NCI-H524 (cell line): Measurements from ENCODE around the gene FUT3.
"Not testable (repeated sequence)": the region's sequence is repeated elsewhere in the genome, so short reads cannot be mapped to it uniquely, and the experiment has no call there.

ENCODE experiments used
- DNase-seq, 2 experiments: peaks; one replicate each; lab custom pipeline; 2025; lab: John Stamatoyannopoulos, UW

The FUT3 gene

GRCh38 chr19:5881543-5882299 is 30.5 kb upstream of the FUT3 start:
- DNase-seq = peak; percentile 43 to 62

GRCh38 chr19:5880604-5881078 is 29.4 kb upstream of the FUT3 start:
- DNase-seq = peak in 1 of 2 experiments; percentile 41

GRCh38 chr19:5880196-5880595 is 28.9 kb upstream of the FUT3 start:
- DNase-seq = no peak

- no peak for DNase-seq
Measured at GRCh38 chr19:5877882-5878281, 26.6 kb upstream of the FUT3 start.

GRCh38 chr19:5877427-5877826 is 26.2 kb upstream of the FUT3 start:
- no peak for DNase-seq

- not testable (repeated sequence) for DNase-seq
Measured at GRCh38 chr19:5874496-5874895, 23.2 kb upstream of the FUT3 start.

- DNase-seq = no peak
Measured at GRCh38 chr19:5873617-5874199, 22.5 kb upstream of the FUT3 start.

- no peak for DNase-seq
Measured at GRCh38 chr19:5870986-5871394, 19.7 kb upstream of the FUT3 start.

- DNase-seq = no peak
Measured at GRCh38 chr19:5867201-5868136, 16.2 kb upstream of the FUT3 start.

GRCh38 chr19:5865772-5866171 is 14.5 kb upstream of the FUT3 start:
- no peak for DNase-seq

GRCh38 chr19:5864725-5865486 is 13.7 kb upstream of the FUT3 start:
- DNase-seq = no peak

- DNase-seq = no peak
Measured at GRCh38 chr19:5864013-5864720, 12.9 kb upstream of the FUT3 start.

- no peak for DNase-seq
Measured at GRCh38 chr19:5863030-5863665, 11.9 kb upstream of the FUT3 start.

- DNase-seq = no peak
Measured at GRCh38 chr19:5857203-5858081, 6.2 kb upstream of the FUT3 start.

GRCh38 chr19:5855151-5855550 is 3.9 kb upstream of the FUT3 start:
- peak in 1 of 2 experiments; percentile 23 for DNase-seq

- DNase-seq = peak in 1 of 2 experiments; percentile 18
Measured at GRCh38 chr19:5854121-5854520, 2.9 kb upstream of the FUT3 start.

GRCh38 chr19:5850743-5851293 is 431 bp downstream of the FUT3 start:
- no peak for DNase-seq

GRCh38 chr19:5850189-5850588 is 1.1 kb downstream of the FUT3 start:
- DNase-seq = no peak

- peak; percentile 54 to 78 for DNase-seq
Measured at GRCh38 chr19:5848621-5849020, 2.6 kb downstream of the FUT3 start.
